Panc1 (cell line): Measurements from ENCODE around the gene CEP104. TPM values are rescaled to one million over a fixed set of nuclear protein-coding genes. Genes with fewer than 3 reads are reported as not detected.

Source experiments
- ATAC-seq: fragments of 200-7000 bp; cut with Tn5 transposase; 2 replicates; pipeline ENCODE4 v1.9.1; 2020; ENCODE audit warnings: mild to moderate bottlenecking, moderate library complexity
- BruUV-seq: library from RNA; stranded (reverse); fragments of 400-500 nt; replicated peaks from 2 replicates; lab custom pipeline; 2021; lab: Mats Ljungman, UMichigan
- CTCF ChIA-PET: fragments of 300-600 bp; sonication (Branson Sonifier 250); formaldehyde crosslinking; loops from one replicate; lab custom pipeline; 2022; ENCODE audit warnings: antibody characterized with exemption; lab: Charles Lee
- POLR2A ChIA-PET: fragments of 300-600 bp; sonication (Branson Sonifier 250); formaldehyde crosslinking; loops from one replicate; lab custom pipeline; 2022; ENCODE audit warnings: antibody characterized with exemption; lab: Charles Lee
- DNase-seq: peaks from one replicate; pipeline ENCODE4 v3.0.0-alpha.2; 2010; ENCODE audit warnings: low read depth, low spot score
- H3K27ac ChIP-seq: 2 replicates; pipeline ENCODE4 v1.5.1; 2011; ENCODE audit warnings: mild to moderate bottlenecking, low read length, inconsistent platforms
- H3K27me3 ChIP-seq: fragments of 200-500 bp; sonication (Bioruptor generic); 2 replicates; pipeline ENCODE4 v1.6.0; 2014; ENCODE audit warnings: low read length, inconsistent platforms; ENCODE audit not compliant: control insufficient read depth, insufficient read depth
- H3K36me3 ChIP-seq: fragments of 200-500 bp; sonication (Bioruptor generic); 2 replicates; pipeline ENCODE4 v1.5.1; 2014; ENCODE audit warnings: inconsistent platforms, mild to moderate bottlenecking, low read length, moderate library complexity; ENCODE audit not compliant: control insufficient read depth, insufficient read depth
- H3K4me1 ChIP-seq: 2 replicates; pipeline ENCODE4 v1.5.1; 2011; ENCODE audit warnings: inconsistent platforms, mild to moderate bottlenecking, low read length, moderate library complexity; ENCODE audit not compliant: control insufficient read depth, insufficient read depth
- H3K4me3 ChIP-seq, 2 experiments: 2 replicates each; pipeline ENCODE4 v1.5.1; 2011 to 2012; ENCODE audit warnings: low read depth in 2 of 2, low read length in 2 of 2, mild to moderate bottlenecking in 2 of 2, inconsistent platforms in 1 of 2, moderate library complexity in 1 of 2
- H3K9me3 ChIP-seq: fragments of 200-500 bp; sonication (Bioruptor generic); 2 replicates; pipeline ENCODE4 v1.5.1; 2014; ENCODE audit warnings: low read depth, mild to moderate bottlenecking, inconsistent platforms, low read length, moderate library complexity; ENCODE audit not compliant: control insufficient read depth, insufficient read depth
- SIN3A ChIP-seq: IDR thresholded peaks from 2 replicates; pipeline ENCODE4 v1.6.1; 2012; ENCODE audit warnings: low read depth, mild to moderate bottlenecking, low read length, moderate library complexity, borderline replicate concordance; ENCODE audit not compliant: insufficient read depth
- TCF7L2 ChIP-seq: IDR thresholded peaks from 2 replicates; pipeline ENCODE4 v1.6.1; 2011; ENCODE audit warnings: mild to moderate bottlenecking, low read depth, low read length, inconsistent platforms
- in situ Hi-C: cut with HindIII; loops from 2 replicates; pipeline ENCODE4 v1.10.0; 2016; ENCODE audit warnings: low sequenced_read_pairs, low pct_unique_long_range_greater_than_20kb
- intact Hi-C: fragments of 100-400 bp; cut with micrococcal nuclease; formaldehyde crosslinking; loops from one replicate; pipeline ENCODE4 v1.10.0; 2022; ENCODE audit not compliant: unreplicated experiment
- total RNA-seq: library from RNA; stranded (reverse); gene quantifications from one replicate; pipeline ENCODE4 v1.2.1, GENCODE V29; 2021; ENCODE audit not compliant: unreplicated experiment
- TF ChIP-seq, protein P1 (sequence below): fragments of 450-650 bp; IDR thresholded peaks from 2 replicates; pipeline ENCODE4 v1.5.1; 2017; ENCODE audit warnings: mild to moderate bottlenecking
- TF ChIP-seq, protein P2 (sequence below), 2 experiments: IDR thresholded peaks; 2 replicates each; pipeline ENCODE4 v1.6.1; 2011 to 2012; ENCODE audit warnings: low read depth in 2 of 2, control low read depth in 1 of 2, low read length in 1 of 2, mild to moderate bottlenecking in 1 of 2, moderate library complexity in 1 of 2; ENCODE audit not compliant: insufficient read depth in 1 of 2

Gene CEP104
- total RNA-seq, 1 experiment from 2014 or later = 52.0 TPM

DNA sequence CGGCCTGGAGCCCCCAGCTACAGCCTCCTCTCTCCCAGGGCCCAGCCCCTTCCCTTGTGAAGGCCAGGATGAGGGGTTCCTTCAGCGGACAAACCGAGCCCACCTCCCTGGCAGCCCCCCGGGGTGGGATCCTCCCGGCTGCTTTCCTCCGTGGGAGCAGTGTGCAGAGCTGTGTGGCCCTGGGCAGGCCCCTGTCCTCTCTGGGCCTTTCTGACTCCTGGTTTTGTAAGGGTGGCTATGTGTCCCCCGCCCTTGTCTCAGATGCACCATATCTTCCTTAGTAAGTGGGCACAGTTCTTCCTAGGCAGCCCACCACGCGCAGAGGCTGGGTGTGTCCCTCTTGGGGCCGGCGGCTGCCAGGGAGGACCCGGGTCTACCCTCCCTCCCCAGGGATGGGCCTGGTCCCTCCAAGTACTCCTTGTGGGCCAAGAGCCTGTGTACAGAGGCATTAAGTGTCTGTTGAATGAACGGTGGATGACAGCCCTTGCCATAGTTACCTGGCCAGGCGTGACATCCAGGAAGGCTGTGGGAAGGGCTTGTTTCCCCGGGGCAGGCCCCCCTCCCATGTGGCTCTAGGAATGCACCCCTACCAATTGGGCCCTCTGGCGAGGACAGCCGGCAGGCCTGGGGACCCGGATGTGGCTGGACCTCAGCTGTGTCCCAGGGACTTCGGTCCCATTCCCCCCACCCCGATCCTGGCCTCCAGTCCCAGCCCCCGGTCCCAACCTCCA lies 80.6 kb downstream of the CEP104 start:
- POLR2A ChIA-PET = no interaction called here
- no peaks in the 10 kb centered on the region for H3K27me3 ChIP-seq
- in situ Hi-C loops (no loop called here), intact Hi-C loops (no loop called here)
- CTCF ChIA-PET = interaction anchor here (0.6 to 1.3 kb wide), 3 partner anchors 22 to 141 kb away, joined by 4 to 6 read pairs (median 5); no protein-coding TSS in a partner anchor
- no peaks in the 10 kb centered on the region for H3K9me3 ChIP-seq
- DNase-seq (no peak), ATAC-seq (no peak)
- TF ChIP-seq, protein P1, sequence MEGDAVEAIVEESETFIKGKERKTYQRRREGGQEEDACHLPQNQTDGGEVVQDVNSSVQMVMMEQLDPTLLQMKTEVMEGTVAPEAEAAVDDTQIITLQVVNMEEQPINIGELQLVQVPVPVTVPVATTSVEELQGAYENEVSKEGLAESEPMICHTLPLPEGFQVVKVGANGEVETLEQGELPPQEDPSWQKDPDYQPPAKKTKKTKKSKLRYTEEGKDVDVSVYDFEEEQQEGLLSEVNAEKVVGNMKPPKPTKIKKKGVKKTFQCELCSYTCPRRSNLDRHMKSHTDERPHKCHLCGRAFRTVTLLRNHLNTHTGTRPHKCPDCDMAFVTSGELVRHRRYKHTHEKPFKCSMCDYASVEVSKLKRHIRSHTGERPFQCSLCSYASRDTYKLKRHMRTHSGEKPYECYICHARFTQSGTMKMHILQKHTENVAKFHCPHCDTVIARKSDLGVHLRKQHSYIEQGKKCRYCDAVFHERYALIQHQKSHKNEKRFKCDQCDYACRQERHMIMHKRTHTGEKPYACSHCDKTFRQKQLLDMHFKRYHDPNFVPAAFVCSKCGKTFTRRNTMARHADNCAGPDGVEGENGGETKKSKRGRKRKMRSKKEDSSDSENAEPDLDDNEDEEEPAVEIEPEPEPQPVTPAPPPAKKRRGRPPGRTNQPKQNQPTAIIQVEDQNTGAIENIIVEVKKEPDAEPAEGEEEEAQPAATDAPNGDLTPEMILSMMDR = peak; percentile 60
- no peak for TF ChIP-seq SIN3A
- peaks cover 49% of the 10 kb centered on the region for H3K4me1 ChIP-seq
- H3K4me3 ChIP-seq = no peak overlapping the region
- no TSS peak for BruUV-seq
- peak overlapping the region; percentile 48 for H3K27ac ChIP-seq
- no peaks in the 10 kb centered on the region for H3K36me3 ChIP-seq

DNA sequence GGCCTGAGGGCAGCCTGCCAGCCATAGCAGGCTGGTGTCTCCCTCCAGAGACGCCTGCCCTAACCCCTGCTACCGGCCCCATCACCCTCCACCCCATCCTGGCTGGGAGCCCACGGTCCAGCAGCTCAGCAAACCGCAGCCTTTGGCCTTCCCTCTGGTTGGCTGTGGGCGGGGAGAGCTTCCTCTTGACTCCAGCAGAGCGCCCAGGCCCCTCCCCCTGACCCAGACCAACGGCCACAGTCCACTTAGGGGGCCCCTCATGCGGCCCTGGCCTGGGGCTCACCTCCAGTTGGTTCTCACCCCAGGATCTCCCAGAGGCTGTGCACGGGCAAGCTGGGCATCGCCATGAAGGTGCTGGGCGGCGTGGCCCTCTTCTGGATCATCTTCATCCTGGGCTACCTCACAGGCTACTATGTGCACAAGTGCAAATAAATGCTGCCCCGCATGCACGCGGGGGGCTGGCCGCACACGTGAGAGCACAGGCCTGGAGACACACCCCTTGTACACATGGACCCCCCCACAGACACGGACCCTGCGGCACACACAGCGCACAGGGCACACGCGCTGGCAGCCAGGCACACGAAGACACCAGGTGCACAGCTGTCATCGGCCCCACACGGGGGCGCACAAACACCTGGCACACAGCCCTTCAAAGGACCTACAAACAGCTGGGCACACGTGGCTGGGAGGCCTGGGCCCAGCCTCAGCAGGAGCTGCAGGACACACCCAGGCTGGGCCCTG lies 81.4 kb downstream of the CEP104 start:
- ChIA-PET POLR2A (no interaction called here), CTCF (interaction anchor here (0.5 to 1.3 kb wide), 6 partner anchors 14 to 307 kb away, joined by 3 to 6 read pairs (median 4); no protein-coding TSS in a partner anchor)
- Histone ChIP-seq H3K4me1 (peaks cover 51% of the 10 kb centered on the region), H3K27me3 (no peaks in the 10 kb centered on the region), H3K4me3 (no peak overlapping the region), H3K27ac (peak overlapping the region; percentile 68), H3K9me3 (no peaks in the 10 kb centered on the region), H3K36me3 (no peaks in the 10 kb centered on the region)
- no TSS peak for BruUV-seq
- intact Hi-C loops = no loop called here
- TF ChIP-seq TCF7L2 = peak; percentile 37; the same call in 1 of the 2 replicates
- TF ChIP-seq, protein P1 = peak; percentile 87; the same call in 1 of the 2 replicates
- TF ChIP-seq, protein P2, sequence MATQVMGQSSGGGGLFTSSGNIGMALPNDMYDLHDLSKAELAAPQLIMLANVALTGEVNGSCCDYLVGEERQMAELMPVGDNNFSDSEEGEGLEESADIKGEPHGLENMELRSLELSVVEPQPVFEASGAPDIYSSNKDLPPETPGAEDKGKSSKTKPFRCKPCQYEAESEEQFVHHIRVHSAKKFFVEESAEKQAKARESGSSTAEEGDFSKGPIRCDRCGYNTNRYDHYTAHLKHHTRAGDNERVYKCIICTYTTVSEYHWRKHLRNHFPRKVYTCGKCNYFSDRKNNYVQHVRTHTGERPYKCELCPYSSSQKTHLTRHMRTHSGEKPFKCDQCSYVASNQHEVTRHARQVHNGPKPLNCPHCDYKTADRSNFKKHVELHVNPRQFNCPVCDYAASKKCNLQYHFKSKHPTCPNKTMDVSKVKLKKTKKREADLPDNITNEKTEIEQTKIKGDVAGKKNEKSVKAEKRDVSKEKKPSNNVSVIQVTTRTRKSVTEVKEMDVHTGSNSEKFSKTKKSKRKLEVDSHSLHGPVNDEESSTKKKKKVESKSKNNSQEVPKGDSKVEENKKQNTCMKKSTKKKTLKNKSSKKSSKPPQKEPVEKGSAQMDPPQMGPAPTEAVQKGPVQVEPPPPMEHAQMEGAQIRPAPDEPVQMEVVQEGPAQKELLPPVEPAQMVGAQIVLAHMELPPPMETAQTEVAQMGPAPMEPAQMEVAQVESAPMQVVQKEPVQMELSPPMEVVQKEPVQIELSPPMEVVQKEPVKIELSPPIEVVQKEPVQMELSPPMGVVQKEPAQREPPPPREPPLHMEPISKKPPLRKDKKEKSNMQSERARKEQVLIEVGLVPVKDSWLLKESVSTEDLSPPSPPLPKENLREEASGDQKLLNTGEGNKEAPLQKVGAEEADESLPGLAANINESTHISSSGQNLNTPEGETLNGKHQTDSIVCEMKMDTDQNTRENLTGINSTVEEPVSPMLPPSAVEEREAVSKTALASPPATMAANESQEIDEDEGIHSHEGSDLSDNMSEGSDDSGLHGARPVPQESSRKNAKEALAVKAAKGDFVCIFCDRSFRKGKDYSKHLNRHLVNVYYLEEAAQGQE (IDR thresholded peaks at IDR 0.05; ENCODE audit: insufficient read depth in 1 of 2, low read depth in 2 of 2, low read length in 1 of 2) = no peak
- in situ Hi-C loops = no loop called here
- peak; percentile 27 for DNase-seq
- ATAC-seq = peak; percentile 47
